HEK293 (cell line): ENCODE measurements around the gene DUSP18.

Experiments
- MZF1 ChIP-seq: fragments of 450-650 bp; formaldehyde crosslinking; IDR thresholded peaks from 2 replicates; pipeline ENCODE4 v1.5.1; 2017; ENCODE audit warnings: missing biosample characterization, missing genetic modification characterization, borderline replicate concordance
- ZBTB7A ChIP-seq: fragments of 450-650 bp; formaldehyde crosslinking; IDR thresholded peaks from 2 replicates; pipeline ENCODE4 v1.5.1; 2016; ENCODE audit warnings: low read depth, missing biosample characterization, missing genetic modification characterization
- ZNF174 ChIP-seq: fragments of 450-650 bp; formaldehyde crosslinking; IDR thresholded peaks from 2 replicates; pipeline ENCODE4 v1.5.0; 2017; ENCODE audit warnings: missing biosample characterization, mild to moderate bottlenecking, missing genetic modification characterization
- ZNF707 ChIP-seq: fragments of 450-650 bp; formaldehyde crosslinking; IDR thresholded peaks from 2 replicates; pipeline ENCODE4 v1.5.1; 2016; ENCODE audit warnings: missing biosample characterization, missing genetic modification characterization
- ZNF791 ChIP-seq: fragments of 450-650 bp; formaldehyde crosslinking; IDR thresholded peaks from 2 replicates; pipeline ENCODE4 v1.5.1; 2016; ENCODE audit warnings: missing biosample characterization, missing genetic modification characterization
- TF ChIP-seq, protein P1 (sequence below): fragments of 450-650 bp; formaldehyde crosslinking; IDR thresholded peaks from 2 replicates; pipeline ENCODE4 v1.5.1; 2016; ENCODE audit warnings: missing biosample characterization, missing genetic modification characterization

DNA sequence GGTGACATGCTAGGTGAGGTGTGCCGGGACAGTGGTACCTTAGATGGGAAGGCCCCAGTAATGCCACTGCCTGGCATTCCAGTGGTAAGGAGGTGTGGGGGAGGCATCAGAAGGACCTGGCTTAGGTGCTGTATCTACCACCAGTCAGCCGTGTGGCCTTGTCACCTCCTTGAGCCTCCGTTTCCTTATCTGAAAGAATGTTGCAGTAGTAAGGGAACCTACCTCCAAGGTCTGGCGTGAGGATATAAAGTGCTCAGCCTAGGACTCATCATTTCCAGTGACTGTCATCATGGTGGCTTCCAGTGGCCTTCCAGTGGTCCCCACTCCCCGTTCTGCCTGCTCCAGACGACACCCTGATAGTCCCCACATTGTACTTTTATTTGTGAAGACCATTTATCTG, 6.8 kb upstream of the DUSP18 start:
- TF ChIP-seq, protein P1, sequence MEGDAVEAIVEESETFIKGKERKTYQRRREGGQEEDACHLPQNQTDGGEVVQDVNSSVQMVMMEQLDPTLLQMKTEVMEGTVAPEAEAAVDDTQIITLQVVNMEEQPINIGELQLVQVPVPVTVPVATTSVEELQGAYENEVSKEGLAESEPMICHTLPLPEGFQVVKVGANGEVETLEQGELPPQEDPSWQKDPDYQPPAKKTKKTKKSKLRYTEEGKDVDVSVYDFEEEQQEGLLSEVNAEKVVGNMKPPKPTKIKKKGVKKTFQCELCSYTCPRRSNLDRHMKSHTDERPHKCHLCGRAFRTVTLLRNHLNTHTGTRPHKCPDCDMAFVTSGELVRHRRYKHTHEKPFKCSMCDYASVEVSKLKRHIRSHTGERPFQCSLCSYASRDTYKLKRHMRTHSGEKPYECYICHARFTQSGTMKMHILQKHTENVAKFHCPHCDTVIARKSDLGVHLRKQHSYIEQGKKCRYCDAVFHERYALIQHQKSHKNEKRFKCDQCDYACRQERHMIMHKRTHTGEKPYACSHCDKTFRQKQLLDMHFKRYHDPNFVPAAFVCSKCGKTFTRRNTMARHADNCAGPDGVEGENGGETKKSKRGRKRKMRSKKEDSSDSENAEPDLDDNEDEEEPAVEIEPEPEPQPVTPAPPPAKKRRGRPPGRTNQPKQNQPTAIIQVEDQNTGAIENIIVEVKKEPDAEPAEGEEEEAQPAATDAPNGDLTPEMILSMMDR = no peak
- TF ChIP-seq MZF1 (no peak), ZNF174 (tag by site-specific recombination) (no peak), ZBTB7A (no peak), ZNF791 (tag by site-specific recombination) (no peak), ZNF707 (tag by site-specific recombination) (no peak)
